Tibial nerve (tissue), 4 donors: ENCODE measurements around the gene TARM1.

Experiments used
- CTCF ChIP-seq, 5 experiments: fragments of 200-600 bp in 3 of 5; fragments of 450-650 bp in 2 of 5; sonication (generic) in 3 of 5; IDR thresholded peaks; one replicate each; pipeline ENCODE4 v1.5.1; 2016 to 2019; ENCODE audit warnings: antibody characterized with exemption in 5 of 5, mild to moderate bottlenecking in 3 of 5, moderate library complexity in 2 of 5
- EP300 ChIP-seq, 2 donors: sonication (generic); formaldehyde crosslinking; IDR thresholded peaks; one replicate each; pipeline ENCODE4 v1.6.1; 2017; ENCODE audit warnings: antibody characterized with exemption in 2 of 2, mild to moderate bottlenecking in 1 of 2
- POLR2A ChIP-seq, 2 donors: fragments of 450-650 bp; IDR thresholded peaks; one replicate each; pipeline ENCODE4 v1.6.1; 2017; ENCODE audit warnings: antibody characterized with exemption in 2 of 2, mild to moderate bottlenecking in 2 of 2, moderate library complexity in 2 of 2

- TF ChIP-seq CTCF (IDR thresholded peaks at IDR 0.05) (no peak), EP300 (IDR thresholded peaks at IDR 0.05) (no peak), POLR2A (IDR thresholded peaks at IDR 0.05) (no peak)
Measured at GRCh38 chr19:54047616-54048015, 33.5 kb downstream of the TARM1 start.
